OCI-LY3 (cell line): ENCODE data around the gene TADA3.

Source experiments
- H2AFZ ChIP-seq: fragments of 200-600, 300-600 bp; shearing (Covaris generic); 2 replicates; pipeline ENCODE4 v1.6.0; 2014; ENCODE audit warnings: antibody characterized with exemption, low read depth, low read length
- H3K27ac ChIP-seq: fragments of 200-600, 300-600 bp; sonication (generic); 2 replicates; pipeline ENCODE4 v1.5.1; 2014; ENCODE audit warnings: mild to moderate bottlenecking, low read length, moderate library complexity, mixed read lengths
- H3K27me3 ChIP-seq: fragments of 200-600, 300-600 bp; sonication (generic); 2 replicates; pipeline ENCODE4 v1.6.1; 2014; ENCODE audit warnings: low read depth, low read length, mixed read lengths
- H3K36me3 ChIP-seq: fragments of 200-600, 300-600 bp; sonication (generic); replicated peaks from 2 replicates; pipeline ENCODE3; 2014; ENCODE audit warnings: low read depth, low read length, mixed read lengths
- H3K4me1 ChIP-seq: fragments of 300-600, 200-600 bp; sonication (generic); 2 replicates; pipeline ENCODE4 v1.6.1; 2014; ENCODE audit warnings: low read length, mixed read lengths
- H3K4me2 ChIP-seq: fragments of 200-600, 300-600 bp; sonication (generic); 2 replicates; pipeline ENCODE4 v1.6.1; 2014; ENCODE audit warnings: low read length, mixed read lengths
- H3K4me3 ChIP-seq: fragments of 300-600, 200-600 bp; sonication (generic); 2 replicates; pipeline ENCODE4 v1.5.1; 2014; ENCODE audit warnings: antibody characterized with exemption, mild to moderate bottlenecking, low read length, moderate library complexity
- H3K79me2 ChIP-seq: fragments of 300-600, 200-600 bp; shearing (Covaris generic); 2 replicates; pipeline ENCODE4 v1.6.1; 2014; ENCODE audit warnings: mild to moderate bottlenecking, low read length, mixed read lengths
- H3K9ac ChIP-seq: fragments of 300-600, 200-600 bp; shearing (Covaris generic); 2 replicates; pipeline ENCODE4 v1.6.0; 2014; ENCODE audit warnings: mild to moderate bottlenecking, low read length, moderate library complexity
- H3K9me3 ChIP-seq: fragments of 200-600, 300-600 bp; shearing (Covaris generic); 2 replicates; pipeline ENCODE4 v1.6.1; 2014; ENCODE audit warnings: low read length, mixed read lengths; ENCODE audit not compliant: insufficient read depth
- H4K20me1 ChIP-seq: fragments of 200-600, 300-600 bp; sonication (generic); 2 replicates; pipeline ENCODE4 v1.6.1; 2016; ENCODE audit warnings: low read length, mixed read lengths; ENCODE audit not compliant: insufficient read depth
- CTCF ChIP-seq: fragments of 200-600, 300-600 bp; sonication (generic); IDR thresholded peaks from 2 replicates; pipeline ENCODE4 v1.5.1; 2014; ENCODE audit warnings: antibody characterized with exemption, low read length, low read depth
- EZH2phosphoT487 ChIP-seq: fragments of 200-600 bp; shearing (Covaris generic); IDR thresholded peaks from 2 replicates; pipeline ENCODE4 v1.6.1; 2018; ENCODE audit warnings: antibody characterized with exemption, mixed run types, low read depth

Gene TADA3

GRCh38 chr3:9820543-9820942 is 28.3 kb upstream of the TADA3 start:
- H3K9ac ChIP-seq = no peak overlapping the region
- no peak overlapping the region for H2AFZ ChIP-seq
- no peaks in the 10 kb centered on the region for H3K27me3 ChIP-seq
- no peak overlapping the region for H3K4me3 ChIP-seq
- H3K79me2 ChIP-seq = no peaks in the 10 kb centered on the region
- TF ChIP-seq CTCF (no peak), EZH2phosphoT487 (no peak)
- peaks cover 4% of the 10 kb centered on the region for H3K36me3 ChIP-seq
- H3K27ac ChIP-seq = no peak overlapping the region
- no peaks in the 10 kb centered on the region for H3K9me3 ChIP-seq
- H4K20me1 ChIP-seq = no peaks in the 10 kb centered on the region
- H3K4me2 ChIP-seq = no peak overlapping the region
- H3K4me1 ChIP-seq = no peaks in the 10 kb centered on the region

- Histone ChIP-seq H3K4me3 (no peak overlapping the region), H3K27ac (no peak overlapping the region), H2AFZ (no peak overlapping the region), H3K79me2 (no peaks in the 10 kb centered on the region), H3K27me3 (no peaks in the 10 kb centered on the region), H3K4me2 (no peak overlapping the region), H3K9me3 (no peaks in the 10 kb centered on the region), H3K4me1 (no peaks in the 10 kb centered on the region), H3K36me3 (peaks cover 4% of the 10 kb centered on the region), H3K9ac (no peak overlapping the region), H4K20me1 (no peaks in the 10 kb centered on the region)
- no peak for TF ChIP-seq CTCF
- no peak for TF ChIP-seq EZH2phosphoT487
Observed at GRCh38 chr3:9818666-9819335, 26.5 kb upstream of the TADA3 start.

GRCh38 chr3:9817436-9817835 is 25.2 kb upstream of the TADA3 start:
- no peak overlapping the region for H3K9ac ChIP-seq
- no peak overlapping the region for H3K27ac ChIP-seq
- no peak overlapping the region for H2AFZ ChIP-seq
- H3K4me1 ChIP-seq = no peaks in the 10 kb centered on the region
- H3K9me3 ChIP-seq = no peaks in the 10 kb centered on the region
- H3K4me2 ChIP-seq = no peak overlapping the region
- TF ChIP-seq CTCF = no peak
- TF ChIP-seq EZH2phosphoT487 = no peak
- no peaks in the 10 kb centered on the region for H3K27me3 ChIP-seq
- H4K20me1 ChIP-seq = no peaks in the 10 kb centered on the region
- peaks cover 8% of the 10 kb centered on the region for H3K36me3 ChIP-seq
- no peaks in the 10 kb centered on the region for H3K79me2 ChIP-seq
- H3K4me3 ChIP-seq = no peak overlapping the region

GRCh38 chr3:9815986-9816385 is 23.7 kb upstream of the TADA3 start:
- Histone ChIP-seq H2AFZ (no peak overlapping the region), H3K4me1 (no peaks in the 10 kb centered on the region), H3K27me3 (no peaks in the 10 kb centered on the region), H3K79me2 (no peaks in the 10 kb centered on the region), H3K27ac (no peak overlapping the region), H3K36me3 (peaks cover 8% of the 10 kb centered on the region), H3K4me2 (no peak overlapping the region), H4K20me1 (no peaks in the 10 kb centered on the region), H3K4me3 (no peak overlapping the region), H3K9ac (no peak overlapping the region), H3K9me3 (no peaks in the 10 kb centered on the region)
- no peak for TF ChIP-seq EZH2phosphoT487
